Erythroblast (primary cell): Measurements from ENCODE around the gene NCEH1.
"Not testable (repeated sequence)": the region's sequence is repeated elsewhere in the genome, so short reads cannot be mapped to it uniquely, and the experiment has no call there.

Experiments
- DNase-seq, 2 experiments: peaks; one replicate each; lab custom pipeline; 2025; lab: John Stamatoyannopoulos, UW
- GATA1 ChIP-seq: IDR thresholded peaks from 2 replicates; pipeline ENCODE4 v1.6.1; 2011; ENCODE audit warnings: low read depth, mild to moderate bottlenecking, control low read depth, low read length, moderate library complexity
- POLR2A ChIP-seq: IDR thresholded peaks from 2 replicates; pipeline ENCODE4 v1.6.1; 2011; ENCODE audit warnings: mild to moderate bottlenecking, low read length

The NCEH1 gene

GRCh38 chr3:172710664-172711453, at the start of gene NCEH1:
NCEH1 (minus strand) TSS chr3:172711067; CDS start chr3:172710984, 83 bp downstream.
- peak; percentile 96 for DNase-seq
- TF ChIP-seq GATA1, result no peak
- TF ChIP-seq POLR2A, result peak; percentile 98

- not testable (repeated sequence) for DNase-seq
These were observed 49.5 kb upstream of the NCEH1 start for GRCh38 chr3:172760416-172760815.

- no peak for DNase-seq
- TF ChIP-seq POLR2A, result no peak
- TF ChIP-seq GATA1, result no peak
These were observed 42.3 kb upstream of the NCEH1 start for GRCh38 chr3:172753125-172753524.

GRCh38 chr3:172752651-172753050, 41.8 kb upstream of the NCEH1 start:
- TF ChIP-seq POLR2A (no peak), GATA1 (no peak)

GRCh38 chr3:172751175-172751704, 40.4 kb upstream of the NCEH1 start:
- peak; percentile 69 to 78 for DNase-seq
- TF ChIP-seq GATA1 (no peak), POLR2A (no peak)

More at GRCh38 chr3:172752651-172753050, 41.8 kb upstream of the NCEH1 start:
- no peak for DNase-seq

GRCh38 chr3:172750368-172751174, 39.7 kb upstream of the NCEH1 start, which contains the start of gene ECT2:
ECT2 (plus strand) TSS chr3:172750726; CDS start chr3:172754531, 3,805 bp downstream.
- DNase-seq, result peak; percentile 99

GRCh38 chr3:172750069-172750367, 39.2 kb upstream of the NCEH1 start:
- DNase-seq, result no peak
- TF ChIP-seq GATA1, result no peak
- TF ChIP-seq POLR2A, result no peak

More at GRCh38 chr3:172750368-172751174, 39.7 kb upstream of the NCEH1 start, which contains the start of gene ECT2:
- peak; percentile 89 for TF ChIP-seq POLR2A
- TF ChIP-seq GATA1, result no peak

GRCh38 chr3:172749230-172749965, 38.5 kb upstream of the NCEH1 start:
- TF ChIP-seq POLR2A (no peak), GATA1 (no peak)

GRCh38 chr3:172746475-172746874, 35.6 kb upstream of the NCEH1 start:
- DNase-seq, result no peak
- TF ChIP-seq GATA1 (no peak), POLR2A (no peak)

More at GRCh38 chr3:172749230-172749965, 38.5 kb upstream of the NCEH1 start:
- DNase-seq, result peak in 1 of 2 experiments; percentile 24

GRCh38 chr3:172739462-172739861, 28.6 kb upstream of the NCEH1 start:
- DNase-seq, result no peak
- no peak for TF ChIP-seq POLR2A

GRCh38 chr3:172735014-172735413, 24.1 kb upstream of the NCEH1 start:
- no peak for DNase-seq
- TF ChIP-seq GATA1 (no peak), POLR2A (no peak)

- TF ChIP-seq GATA1 (no peak), POLR2A (no peak)
- DNase-seq, result no peak
These were observed 15.5 kb upstream of the NCEH1 start for GRCh38 chr3:172726380-172726779.

GRCh38 chr3:172722536-172723040, 11.7 kb upstream of the NCEH1 start:
- DNase-seq, result not testable (repeated sequence)
